ENCODE measurements around the gene OPRM1. TPM values are rescaled to one million over a fixed set of nuclear protein-coding genes. Genes with fewer than 3 reads are reported as not detected.
A peak's percentile ranks its signal among the peaks of the same experiment; 100 is the strongest.

The OPRM1 gene
- total RNA-seq, 1 donor from 2014 or later = 0.92 TPM

- DNase-seq = no peak
Observed at GRCh38 chr6:154242617-154243357, 203.7 kb downstream of the OPRM1 start.

- DNase-seq = peak; percentile 46
Observed at GRCh38 chr6:154243793-154244750, 205.0 kb downstream of the OPRM1 start.

GRCh38 chr6:154245506-154245905 lies 206.5 kb downstream of the OPRM1 start:
- DNase-seq = no peak

- DNase-seq = no peak
Observed at GRCh38 chr6:154246723-154247118, 207.7 kb downstream of the OPRM1 start.

- no peak for DNase-seq
Observed at GRCh38 chr6:154247119-154247861, 208.2 kb downstream of the OPRM1 start.

GRCh38 chr6:154249499-154250298 lies 210.7 kb downstream of the OPRM1 start:
- DNase-seq = no peak

- DNase-seq = no peak
Observed at GRCh38 chr6:154251116-154251515, 212.1 kb downstream of the OPRM1 start.

GRCh38 chr6:154252678-154253077 lies 213.6 kb downstream of the OPRM1 start:
- no peak for DNase-seq

GRCh38 chr6:154257067-154257466 lies 218.0 kb downstream of the OPRM1 start:
- no peak for DNase-seq

- DNase-seq = no peak
Observed at GRCh38 chr6:154258064-154258757, 219.2 kb downstream of the OPRM1 start.

GRCh38 chr6:154261688-154262397 lies 222.8 kb downstream of the OPRM1 start:
- DNase-seq = peak; percentile 8

- DNase-seq = no peak
Observed at GRCh38 chr6:154266560-154267099, 227.6 kb downstream of the OPRM1 start.

GRCh38 chr6:154267508-154268106 lies 228.6 kb downstream of the OPRM1 start:
- DNase-seq = no peak

- DNase-seq = no peak
Observed at GRCh38 chr6:154268486-154268885, 229.4 kb downstream of the OPRM1 start.

- DNase-seq = no peak
Observed at GRCh38 chr6:154274168-154274567, 235.1 kb downstream of the OPRM1 start.

GRCh38 chr6:154276810-154277628 lies 238.0 kb downstream of the OPRM1 start:
- DNase-seq = peak; percentile 64

GRCh38 chr6:154277629-154278017 lies 238.6 kb downstream of the OPRM1 start:
- DNase-seq = peak; percentile 12

- no peak for DNase-seq
Observed at GRCh38 chr6:154280521-154280920, 241.5 kb downstream of the OPRM1 start.
